Uterus (tissue), 4 donors: ENCODE data around the gene LARP1. TPM values are rescaled to one million over a fixed set of nuclear protein-coding genes. Genes with fewer than 3 reads are reported as not detected.

Source experiments
- DNase-seq, 2 donors: peaks; one replicate each; pipeline ENCODE4 v3.0.0-alpha.2; 2019 to 2020
- H3K27ac ChIP-seq, 2 donors: fragments of 200-600 bp; sonication (generic); 1 replicate in 1 of 2; 2 replicates in 1 of 2; pipeline ENCODE4 v1.5.1; 2016 to 2018
- H3K27me3 ChIP-seq, 2 donors: fragments of 200-600 bp; sonication (generic); one replicate each; pipeline ENCODE4 v1.5.1; 2018 to 2019; ENCODE audit warnings: control low read depth in 1 of 2
- H3K36me3 ChIP-seq, 2 donors: fragments of 200-600 bp; sonication (generic); one replicate each; pipeline ENCODE4 v1.5.1; 2019; ENCODE audit warnings: control low read depth in 1 of 2
- H3K4me1 ChIP-seq, 2 donors: fragments of 200-600 bp; sonication (generic); one replicate each; pipeline ENCODE4 v1.5.1; 2018 to 2019; ENCODE audit warnings: control low read depth in 1 of 2
- H3K4me3 ChIP-seq, 2 donors: fragments of 200-600 bp; sonication (generic); 1 replicate in 1 of 2; 2 replicates in 1 of 2; pipeline ENCODE4 v1.5.1; 2018 to 2019; ENCODE audit warnings: mild to moderate bottlenecking in 1 of 2
- H3K9me3 ChIP-seq, 2 donors: fragments of 200-600 bp; sonication (generic); one replicate each; pipeline ENCODE4 v1.5.1; 2019; ENCODE audit warnings: control low read depth in 1 of 2
- CTCF ChIP-seq, 4 experiments: fragments of 200-600 bp in 2 of 4; fragments of 450-650 bp in 2 of 4; sonication (generic) in 2 of 4; IDR thresholded peaks; one replicate each; pipeline ENCODE4 v1.5.1; 2016 to 2019; ENCODE audit warnings: antibody characterized with exemption in 4 of 4, mild to moderate bottlenecking in 2 of 4, moderate library complexity in 1 of 4
- POLR2A ChIP-seq, 2 donors: fragments of 450-650 bp; IDR thresholded peaks; one replicate each; pipeline ENCODE4 v1.6.1; 2016; ENCODE audit warnings: antibody characterized with exemption in 2 of 2, mild to moderate bottlenecking in 1 of 2, moderate library complexity in 1 of 2
- intact Hi-C: fragments of 100-400 bp; cut with DNase I; formaldehyde crosslinking; loops from one replicate; pipeline ENCODE4 v1.15.1; 2023; ENCODE audit warnings: low total_unique reads
- total RNA-seq, 4 donors: library from RNA; depleted of rRNA in 3 of 4; stranded (reverse); fragments of >200 nt in 3 of 4; gene quantifications; one replicate each; pipeline versions ENCODE4 v1.1.0 to v1.2.4, GENCODE V29; 2014 to 2023
- donor health status: DM: yes; HTN: yes; CAD: no.

The LARP1 gene
- total RNA-seq, 4 donors from 2014 or later, result 33.3 to 202 (median 47.1) TPM

GRCh38 chr5:154793599-154794524, 38.7 kb downstream of the LARP1 start:
- peak overlapping the region in 1 of 2 donors; percentile 55 for H3K27ac ChIP-seq
- no peaks in the 10 kb centered on the region for H3K36me3 ChIP-seq
- H3K27me3 ChIP-seq, result no peaks in the 10 kb centered on the region
- intact Hi-C loops, result no loop called here
- no peaks in the 10 kb centered on the region for H3K9me3 ChIP-seq
- H3K4me1 ChIP-seq, result peaks cover 0 to 15% of the 10 kb centered on the region in 2 donors
- no peak for DNase-seq
- TF ChIP-seq POLR2A (IDR thresholded peaks at IDR 0.05), result no peak
- TF ChIP-seq CTCF (IDR thresholded peaks at IDR 0.05), result no peak
- H3K4me3 ChIP-seq, result no peak overlapping the region

- H3K9me3 ChIP-seq, result no peaks in the 10 kb centered on the region
- no peaks in the 10 kb centered on the region for H3K36me3 ChIP-seq
- TF ChIP-seq POLR2A (IDR thresholded peaks at IDR 0.05), result no peak
- no peaks in the 10 kb centered on the region for H3K27me3 ChIP-seq
- no peak for DNase-seq
- no peak overlapping the region for H3K4me3 ChIP-seq
- peaks cover 0 to 15% of the 10 kb centered on the region in 2 donors for H3K4me1 ChIP-seq
- H3K27ac ChIP-seq, result peak overlapping the region in 1 of 2 donors; percentile 55
- intact Hi-C loops, result no loop called here
Measured at GRCh38 chr5:154794525-154795234, 39.5 kb downstream of the LARP1 start.

GRCh38 chr5:154795235-154795596, 40.0 kb downstream of the LARP1 start:
- intact Hi-C loops, result no loop called here
- DNase-seq, result no peak
- H3K4me1 ChIP-seq, result peaks cover 0 to 15% of the 10 kb centered on the region in 2 donors
- no peaks in the 10 kb centered on the region for H3K9me3 ChIP-seq
- no peaks in the 10 kb centered on the region for H3K36me3 ChIP-seq
- no peaks in the 10 kb centered on the region for H3K27me3 ChIP-seq
- TF ChIP-seq POLR2A (IDR thresholded peaks at IDR 0.05) (no peak), CTCF (IDR thresholded peaks at IDR 0.05) (no peak)
- no peak overlapping the region for H3K4me3 ChIP-seq
- H3K27ac ChIP-seq, result peak overlapping the region in 1 of 2 donors; percentile 55

- no peak for DNase-seq
- Histone ChIP-seq H3K36me3 (no peaks in the 10 kb centered on the region), H3K27ac (no peak overlapping the region), H3K27me3 (no peaks in the 10 kb centered on the region), H3K9me3 (no peaks in the 10 kb centered on the region), H3K4me3 (no peak overlapping the region), H3K4me1 (peaks cover 0 to 15% of the 10 kb centered on the region in 2 donors)
- no peak for TF ChIP-seq CTCF (IDR thresholded peaks at IDR 0.05)
- no peak for TF ChIP-seq POLR2A (IDR thresholded peaks at IDR 0.05)
- intact Hi-C loops, result no loop called here
Measured at GRCh38 chr5:154797762-154798161, 42.6 kb downstream of the LARP1 start.

GRCh38 chr5:154800582-154800981, 45.4 kb downstream of the LARP1 start:
- no peak overlapping the region for H3K4me3 ChIP-seq
- H3K27me3 ChIP-seq, result no peaks in the 10 kb centered on the region
- H3K27ac ChIP-seq, result no peak overlapping the region
- H3K4me1 ChIP-seq, result no peaks in the 10 kb centered on the region
- H3K9me3 ChIP-seq, result no peaks in the 10 kb centered on the region
- no peak for DNase-seq
- H3K36me3 ChIP-seq, result no peaks in the 10 kb centered on the region
- no peak for TF ChIP-seq CTCF (IDR thresholded peaks at IDR 0.05)
- no peak for TF ChIP-seq POLR2A (IDR thresholded peaks at IDR 0.05)
- intact Hi-C loops, result no loop called here
